PC-3 (cell line): Measurements from ENCODE around the gene NACC2. TPM values are rescaled to one million over a fixed set of nuclear protein-coding genes. Genes with fewer than 3 reads are reported as not detected.

Experiments
- ATAC-seq: fragments of 200-7000 bp; cut with Tn5 transposase; 2 replicates; pipeline ENCODE4 v1.9.1; 2020; ENCODE audit warnings: mild to moderate bottlenecking, moderate library complexity
- BruUV-seq: library from RNA; stranded (reverse); fragments of 400-500 nt; replicated peaks from 2 replicates; lab custom pipeline; 2021; lab: Mats Ljungman, UMichigan
- CTCF ChIA-PET: fragments of 300-600 bp; sonication (Branson Sonifier 250); formaldehyde crosslinking; loops from one replicate; lab custom pipeline; 2022; ENCODE audit warnings: antibody characterized with exemption; lab: Charles Lee
- POLR2A ChIA-PET: fragments of 300-600 bp; sonication (Branson Sonifier 250); formaldehyde crosslinking; loops from one replicate; lab custom pipeline; 2022; ENCODE audit warnings: antibody characterized with exemption; ENCODE audit not compliant: unreplicated experiment; lab: Charles Lee
- DNase-seq: peaks from one replicate; pipeline ENCODE4 v3.0.0-alpha.2; 2015
- H2AFZ ChIP-seq: fragments of 300-600 bp; sonication (generic); 2 replicates; pipeline ENCODE4 v1.6.0; 2016; ENCODE audit warnings: antibody characterized with exemption, low read length
- H3F3A ChIP-seq: fragments of 300-600 bp; sonication (generic); one replicate; pipeline ENCODE4 v1.6.0; 2017; ENCODE audit warnings: antibody characterized with exemption, low read length, control low read depth, mild to moderate bottlenecking; ENCODE audit not compliant: unreplicated experiment
- H3K27ac ChIP-seq: fragments of 300-600 bp; sonication (generic); 2 replicates; pipeline ENCODE4 v1.5.1; 2016; ENCODE audit warnings: mild to moderate bottlenecking, low read length
- H3K27me3 ChIP-seq: fragments of 300-600 bp; sonication (generic); 2 replicates; pipeline ENCODE4 v1.6.1; 2016; ENCODE audit warnings: low read length, mixed read lengths
- H3K36me3 ChIP-seq: fragments of 300-600 bp; sonication (generic); 2 replicates; pipeline ENCODE4 v1.6.1; 2016; ENCODE audit warnings: low read depth, mixed run types, low read length, mixed read lengths
- H3K4me1 ChIP-seq: fragments of 300-600 bp; sonication (generic); 2 replicates; pipeline ENCODE4 v1.5.1; 2016; ENCODE audit warnings: low read length; ENCODE audit not compliant: insufficient read depth
- H3K4me2 ChIP-seq: fragments of 300-600 bp; sonication (generic); 2 replicates; pipeline ENCODE4 v1.6.0; 2016; ENCODE audit warnings: low read length
- H3K4me3 ChIP-seq: fragments of 300-600 bp; sonication (generic); 2 replicates; pipeline ENCODE4 v1.5.1; 2016; ENCODE audit warnings: mild to moderate bottlenecking, low read length, mixed read lengths
- H3K79me2 ChIP-seq: fragments of 300-600 bp; sonication (generic); 2 replicates; pipeline ENCODE4 v1.6.1; 2017; ENCODE audit warnings: low read length, mixed read lengths
- H3K9ac ChIP-seq: fragments of 300-600 bp; sonication (generic); 2 replicates; pipeline ENCODE4 v1.6.0; 2016; ENCODE audit warnings: mild to moderate bottlenecking, low read length
- H3K9me2 ChIP-seq: fragments of 300-600 bp; sonication (generic); replicated peaks from 2 replicates; pipeline ENCODE4 v1.6.1; 2016; ENCODE audit warnings: mixed run types, low read length, mixed read lengths
- H3K9me3 ChIP-seq: fragments of 300-600 bp; sonication (generic); 2 replicates; pipeline ENCODE4 v1.6.1; 2016; ENCODE audit warnings: low read length, mixed read lengths
- H4K20me1 ChIP-seq: fragments of 300-600 bp; sonication (generic); 2 replicates; pipeline ENCODE4 v1.6.1; 2016; ENCODE audit warnings: low read length, mixed read lengths
- EZH2 ChIP-seq: fragments of 300-600 bp; sonication (generic); IDR thresholded peaks from one replicate; pipeline ENCODE4 v1.6.1; 2017; ENCODE audit warnings: antibody characterized with exemption, mild to moderate bottlenecking, low read length; ENCODE audit not compliant: unreplicated experiment
- EZH2phosphoT487 ChIP-seq: fragments of 300-600 bp; sonication (generic); IDR thresholded peaks from 2 replicates; pipeline ENCODE4 v1.6.1; 2018; ENCODE audit warnings: mild to moderate bottlenecking, antibody characterized with exemption, low read length, borderline replicate concordance
- intact Hi-C: fragments of 100-400 bp; cut with micrococcal nuclease; formaldehyde crosslinking; loops from 2 replicates; pipeline ENCODE4 v1.9.0; 2023
- total RNA-seq: library from RNA; depleted of rRNA; stranded (reverse); fragments of >200 nt; gene quantifications from 2 replicates; pipeline ENCODE4 v1.2.3, GENCODE V29; 2014
- TF ChIP-seq, protein P1 (sequence below): fragments of 300-600 bp; sonication (generic); conservative IDR thresholded peaks from 2 replicates; pipeline ENCODE4 v1.5.1; 2017; ENCODE audit warnings: antibody characterized with exemption, low read depth, mild to moderate bottlenecking, low read length

Gene NACC2
- total RNA-seq, 1 experiment from 2014 or later: 12.3 TPM

GRCh38 chr9:136141682-136142413 is 46.8 kb upstream of the NACC2 start:
- H3K9ac ChIP-seq: no peak overlapping the region
- ATAC-seq: no peak
- no peaks in the 10 kb centered on the region for H3K4me1 ChIP-seq
- no peaks in the 10 kb centered on the region for H3F3A ChIP-seq
- no peaks in the 10 kb centered on the region for H4K20me1 ChIP-seq
- H3K4me3 ChIP-seq: no peak overlapping the region
- H3K27ac ChIP-seq: no peak overlapping the region
- no peaks in the 10 kb centered on the region for H3K9me3 ChIP-seq
- ChIA-PET POLR2A (no interaction called here), CTCF (interaction anchor here (0.5 kb wide), 1 partner anchor 78 kb away, joined by 3 read pairs; no protein-coding TSS in a partner anchor)
- TF ChIP-seq EZH2phosphoT487: no peak
- TF ChIP-seq, protein P1, sequence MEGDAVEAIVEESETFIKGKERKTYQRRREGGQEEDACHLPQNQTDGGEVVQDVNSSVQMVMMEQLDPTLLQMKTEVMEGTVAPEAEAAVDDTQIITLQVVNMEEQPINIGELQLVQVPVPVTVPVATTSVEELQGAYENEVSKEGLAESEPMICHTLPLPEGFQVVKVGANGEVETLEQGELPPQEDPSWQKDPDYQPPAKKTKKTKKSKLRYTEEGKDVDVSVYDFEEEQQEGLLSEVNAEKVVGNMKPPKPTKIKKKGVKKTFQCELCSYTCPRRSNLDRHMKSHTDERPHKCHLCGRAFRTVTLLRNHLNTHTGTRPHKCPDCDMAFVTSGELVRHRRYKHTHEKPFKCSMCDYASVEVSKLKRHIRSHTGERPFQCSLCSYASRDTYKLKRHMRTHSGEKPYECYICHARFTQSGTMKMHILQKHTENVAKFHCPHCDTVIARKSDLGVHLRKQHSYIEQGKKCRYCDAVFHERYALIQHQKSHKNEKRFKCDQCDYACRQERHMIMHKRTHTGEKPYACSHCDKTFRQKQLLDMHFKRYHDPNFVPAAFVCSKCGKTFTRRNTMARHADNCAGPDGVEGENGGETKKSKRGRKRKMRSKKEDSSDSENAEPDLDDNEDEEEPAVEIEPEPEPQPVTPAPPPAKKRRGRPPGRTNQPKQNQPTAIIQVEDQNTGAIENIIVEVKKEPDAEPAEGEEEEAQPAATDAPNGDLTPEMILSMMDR: no peak
- no peak for TF ChIP-seq EZH2
- intact Hi-C loops: no loop called here
- H3K27me3 ChIP-seq: no peaks in the 10 kb centered on the region
- no TSS peak for BruUV-seq
- H2AFZ ChIP-seq: no peak overlapping the region
- H3K4me2 ChIP-seq: no peak overlapping the region
- H3K36me3 ChIP-seq: no peaks in the 10 kb centered on the region
- no peaks in the 10 kb centered on the region for H3K79me2 ChIP-seq
- DNase-seq: no peak
- H3K9me2 ChIP-seq: no peaks in the 10 kb centered on the region

GRCh38 chr9:136140966-136141365 is 45.9 kb upstream of the NACC2 start:
- intact Hi-C loops: no loop called here
- POLR2A ChIA-PET: no interaction called here
- no peaks in the 10 kb centered on the region for H3K9me2 ChIP-seq
- no TSS peak for BruUV-seq
- H3K4me1 ChIP-seq: no peaks in the 10 kb centered on the region
- H3K27ac ChIP-seq: no peak overlapping the region
- H3K27me3 ChIP-seq: no peaks in the 10 kb centered on the region
- no peak for ATAC-seq
- H3K79me2 ChIP-seq: no peaks in the 10 kb centered on the region
- no peak for DNase-seq
- no peaks in the 10 kb centered on the region for H3F3A ChIP-seq
- no peak overlapping the region for H3K4me3 ChIP-seq
- no peak overlapping the region for H2AFZ ChIP-seq
- H3K36me3 ChIP-seq: no peaks in the 10 kb centered on the region
- H3K9ac ChIP-seq: no peak overlapping the region
- CTCF ChIA-PET: no interaction called here
- no peaks in the 10 kb centered on the region for H4K20me1 ChIP-seq
- no peak overlapping the region for H3K4me2 ChIP-seq
- TF ChIP-seq EZH2 (no peak), EZH2phosphoT487 (no peak)
- TF ChIP-seq, protein P1: no peak
- H3K9me3 ChIP-seq: no peaks in the 10 kb centered on the region

GRCh38 chr9:136140046-136140445 is 45.0 kb upstream of the NACC2 start:
- H3K27me3 ChIP-seq: no peaks in the 10 kb centered on the region
- no TSS peak for BruUV-seq
- ChIA-PET CTCF (no interaction called here), POLR2A (no interaction called here)
- ATAC-seq: no peak
- H3K36me3 ChIP-seq: no peaks in the 10 kb centered on the region
- intact Hi-C loops: no loop called here
- H3K9me2 ChIP-seq: no peaks in the 10 kb centered on the region
- DNase-seq: no peak
- TF ChIP-seq EZH2phosphoT487 (no peak), EZH2 (no peak)
- TF ChIP-seq, protein P1: no peak
- no peaks in the 10 kb centered on the region for H3K4me1 ChIP-seq
- H2AFZ ChIP-seq: no peak overlapping the region
- H3K9me3 ChIP-seq: no peaks in the 10 kb centered on the region
- no peak overlapping the region for H3K27ac ChIP-seq
- no peaks in the 10 kb centered on the region for H4K20me1 ChIP-seq
- H3K79me2 ChIP-seq: no peaks in the 10 kb centered on the region
- no peaks in the 10 kb centered on the region for H3F3A ChIP-seq
- H3K4me2 ChIP-seq: no peak overlapping the region
- H3K9ac ChIP-seq: no peak overlapping the region
- H3K4me3 ChIP-seq: no peak overlapping the region
